ENCODE measurements around the gene RAD51B. TPM values are rescaled to one million over a fixed set of nuclear protein-coding genes. Genes with fewer than 3 reads are reported as not detected.

RAD51B gene
- total RNA-seq, 1 experiment from 2014 or later: 103 TPM

DNA sequence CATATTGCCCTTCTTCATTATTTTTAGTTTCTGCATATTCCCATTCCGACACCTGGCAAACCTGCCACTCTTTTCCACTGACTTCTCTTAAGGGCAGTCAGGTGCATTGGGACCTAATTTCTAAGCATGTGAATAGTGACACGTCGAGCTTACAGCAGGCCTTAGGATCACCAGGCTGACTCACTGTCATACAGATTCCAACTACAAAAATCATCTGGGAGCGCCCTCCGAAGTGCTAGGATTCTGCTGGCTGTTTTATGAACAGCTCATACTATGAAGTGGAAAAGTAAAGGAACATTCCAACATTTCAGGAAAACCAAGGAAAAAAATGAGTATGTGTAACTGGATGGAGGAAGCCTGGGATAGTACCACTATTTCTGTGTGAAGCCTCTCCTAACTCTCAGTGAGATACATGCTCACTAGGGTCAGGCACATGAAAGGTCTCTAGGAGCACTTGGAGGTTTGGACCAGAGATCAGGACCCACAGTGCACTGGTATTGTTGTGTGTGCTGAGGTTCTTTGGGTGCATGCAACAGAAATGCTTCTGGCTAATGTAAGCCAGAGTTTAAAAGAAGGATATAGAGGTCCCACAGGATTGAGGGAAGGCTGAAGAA, 715.9 kb downstream of the RAD51B start:
- DNase-seq (ENCODE audit: low spot score): no peak
- in situ Hi-C loops (cut with HindIII; ENCODE audit: low sequenced_read_pairs): no loop called here

DNA sequence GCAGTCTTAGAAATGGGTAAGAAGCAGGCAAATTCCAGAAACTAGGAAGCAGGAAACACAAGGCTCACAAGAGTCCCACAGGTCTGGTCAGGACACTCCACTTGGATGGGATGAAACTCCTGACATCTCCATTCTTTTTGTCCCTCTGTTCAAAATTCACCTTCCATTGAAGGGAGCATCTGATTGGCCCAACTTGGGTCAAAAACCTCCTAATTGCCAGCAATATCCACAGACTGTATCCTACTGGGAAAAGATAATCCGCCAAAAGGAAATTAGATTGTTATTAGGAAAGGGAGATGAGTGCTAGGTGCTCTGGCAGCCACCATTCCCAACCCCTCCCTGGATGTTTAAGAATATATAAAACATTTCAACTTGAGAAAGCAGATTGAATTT, 716.4 kb downstream of the RAD51B start:
- no peak for DNase-seq (ENCODE audit: low spot score)
- in situ Hi-C loops (cut with HindIII; ENCODE audit: low sequenced_read_pairs): no loop called here

DNA sequence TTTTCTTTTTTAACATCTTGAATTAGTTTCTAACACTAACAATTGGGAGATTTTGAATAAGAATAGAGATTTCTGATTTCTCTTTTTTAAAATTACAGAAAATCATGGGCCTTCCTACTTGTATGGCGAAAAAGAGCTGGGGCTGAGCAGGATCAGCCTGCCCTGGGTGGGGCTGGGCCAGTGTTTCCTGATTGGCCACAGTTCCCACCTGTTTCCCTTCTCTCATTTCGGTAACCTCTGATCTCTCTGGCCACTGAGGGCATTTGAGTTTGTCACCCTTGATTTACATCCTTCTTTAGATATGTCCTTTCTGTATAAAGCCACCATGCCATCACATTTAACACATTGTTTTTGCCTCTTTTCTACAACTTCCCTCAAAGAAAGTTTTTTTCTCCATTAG, 719.1 kb downstream of the RAD51B start:
- DNase-seq (ENCODE audit: low spot score): no peak
- in situ Hi-C loops (cut with HindIII; ENCODE audit: low sequenced_read_pairs): no loop called here

DNA sequence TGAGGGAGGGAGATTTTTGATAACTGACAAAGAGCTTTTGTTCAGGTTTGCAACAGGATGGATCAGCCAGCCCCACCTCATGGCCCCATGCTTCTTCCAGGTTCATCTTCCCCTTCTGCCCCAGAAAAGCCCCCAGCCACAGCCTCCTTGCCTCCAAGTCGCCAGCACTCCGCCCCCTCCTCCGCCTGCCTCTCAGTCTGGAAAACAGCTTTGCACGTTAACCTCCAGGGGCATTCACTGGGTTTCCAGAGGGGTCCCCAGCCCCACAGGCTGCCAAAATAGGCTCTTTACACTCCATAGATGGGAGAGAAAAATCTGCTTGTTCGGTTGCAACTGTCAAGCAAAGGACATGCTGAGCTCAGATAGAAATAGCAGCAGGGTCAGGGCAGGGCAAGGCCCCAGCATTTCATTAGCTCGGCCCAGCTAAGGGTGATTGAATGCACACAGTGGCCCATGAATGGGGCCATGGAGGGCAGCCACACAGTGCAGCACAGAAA, 719.7 kb downstream of the RAD51B start:
- no peak for DNase-seq (ENCODE audit: low spot score)

DNA sequence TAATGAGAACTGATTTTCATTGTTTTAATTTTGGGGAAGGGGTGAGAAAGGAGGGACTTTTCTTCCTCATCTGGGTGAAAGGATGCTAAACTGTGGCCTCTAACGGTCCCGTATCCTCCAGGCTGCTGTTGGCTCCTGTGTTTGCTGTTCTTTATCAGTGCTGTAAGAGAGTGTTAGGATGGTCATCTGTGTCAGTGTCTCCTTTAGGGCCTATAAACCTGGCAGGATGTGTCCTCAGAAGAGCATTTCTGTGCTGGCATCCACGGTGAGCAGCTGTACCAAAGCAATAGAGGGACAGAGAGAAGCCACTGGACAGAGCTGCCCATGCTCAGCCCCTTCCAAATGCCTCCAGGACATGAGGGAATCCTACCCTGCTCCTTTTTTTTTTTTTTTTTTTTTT, 720.2 kb downstream of the RAD51B start:
- in situ Hi-C loops (cut with HindIII; ENCODE audit: low sequenced_read_pairs): no loop called here
- no peak for DNase-seq (ENCODE audit: low spot score)

More for the DNA sequence above, 719.7 kb downstream of the RAD51B start:
- in situ Hi-C loops (cut with HindIII; ENCODE audit: low sequenced_read_pairs): no loop called here

DNA sequence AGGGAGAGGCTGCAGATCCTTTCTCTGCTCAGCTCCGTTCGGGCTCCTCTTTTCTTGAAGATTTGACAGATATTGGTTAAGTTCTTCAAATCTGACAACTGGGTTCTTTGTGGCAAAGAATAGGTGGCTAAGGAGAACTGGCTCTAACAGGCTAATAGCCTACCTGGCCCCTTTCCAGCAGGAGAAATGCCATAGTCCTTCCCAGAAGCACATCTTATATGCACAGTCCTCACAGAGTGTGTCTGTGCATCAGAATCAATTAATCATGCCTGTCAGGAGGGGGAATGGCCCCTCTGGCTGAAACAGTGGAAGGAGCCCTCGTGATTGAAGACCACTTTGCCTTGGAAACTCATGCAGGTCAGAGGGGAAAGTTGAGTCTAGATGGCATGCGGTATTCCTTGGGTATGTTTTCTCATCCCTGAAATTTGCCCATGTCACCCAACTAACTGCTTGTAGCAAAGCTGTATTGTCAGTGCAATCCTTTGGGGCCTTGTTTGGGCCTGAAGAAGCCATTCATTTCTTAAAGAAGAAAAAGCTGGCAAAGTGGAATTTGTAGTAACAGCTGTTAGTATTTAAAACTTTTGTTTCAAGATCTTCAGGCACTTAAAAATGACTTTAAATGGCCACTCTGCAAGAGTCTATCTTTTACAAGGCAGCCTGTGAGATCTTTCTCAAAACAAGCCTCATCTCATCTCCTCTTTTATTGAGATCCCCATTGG, 721.8 kb downstream of the RAD51B start:
- no peak for DNase-seq (ENCODE audit: low spot score)
- in situ Hi-C loops (cut with HindIII; ENCODE audit: low sequenced_read_pairs): no loop called here

DNA sequence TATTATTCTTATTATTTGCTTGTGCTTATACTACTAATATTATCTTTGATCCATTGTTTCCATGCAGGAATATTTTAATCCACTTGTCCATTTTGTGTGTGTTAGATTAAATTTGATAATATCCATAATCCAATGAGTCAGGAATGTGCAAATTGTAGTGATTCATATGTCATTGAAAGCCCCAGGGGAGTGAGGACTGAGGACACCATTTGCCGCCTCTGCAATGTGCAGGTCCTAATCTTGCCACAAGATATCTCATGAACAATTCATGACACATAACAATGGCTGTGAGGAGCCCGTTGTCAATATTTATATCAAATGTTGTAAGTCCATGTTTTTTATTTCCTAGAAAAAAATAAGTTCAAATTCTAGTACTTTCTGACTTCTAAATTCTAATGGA, 722.8 kb downstream of the RAD51B start:
- in situ Hi-C loops (cut with HindIII; ENCODE audit: low sequenced_read_pairs): no loop called here
- DNase-seq (ENCODE audit: low spot score): no peak

DNA sequence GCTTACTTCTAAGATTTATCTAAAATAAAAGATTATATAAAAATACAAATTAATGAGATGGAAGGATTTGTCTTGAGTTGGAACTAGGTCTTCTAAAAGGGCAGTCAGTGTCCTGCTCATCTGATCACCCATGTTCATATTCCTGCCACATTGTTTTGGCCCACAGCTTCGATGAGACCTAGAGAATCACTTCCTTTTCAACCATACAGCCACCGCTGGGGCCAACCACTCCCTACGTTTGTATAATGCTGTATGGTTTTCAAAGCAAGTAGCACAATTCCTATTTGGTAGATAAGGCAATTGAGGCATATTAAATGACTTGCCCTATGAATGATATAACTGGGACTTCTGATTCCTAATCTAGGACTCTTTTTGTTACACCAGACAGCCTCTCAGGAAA, 723.9 kb downstream of the RAD51B start:
- no peak for DNase-seq (ENCODE audit: low spot score)
- in situ Hi-C loops (cut with HindIII; ENCODE audit: low sequenced_read_pairs): no loop called here

DNA sequence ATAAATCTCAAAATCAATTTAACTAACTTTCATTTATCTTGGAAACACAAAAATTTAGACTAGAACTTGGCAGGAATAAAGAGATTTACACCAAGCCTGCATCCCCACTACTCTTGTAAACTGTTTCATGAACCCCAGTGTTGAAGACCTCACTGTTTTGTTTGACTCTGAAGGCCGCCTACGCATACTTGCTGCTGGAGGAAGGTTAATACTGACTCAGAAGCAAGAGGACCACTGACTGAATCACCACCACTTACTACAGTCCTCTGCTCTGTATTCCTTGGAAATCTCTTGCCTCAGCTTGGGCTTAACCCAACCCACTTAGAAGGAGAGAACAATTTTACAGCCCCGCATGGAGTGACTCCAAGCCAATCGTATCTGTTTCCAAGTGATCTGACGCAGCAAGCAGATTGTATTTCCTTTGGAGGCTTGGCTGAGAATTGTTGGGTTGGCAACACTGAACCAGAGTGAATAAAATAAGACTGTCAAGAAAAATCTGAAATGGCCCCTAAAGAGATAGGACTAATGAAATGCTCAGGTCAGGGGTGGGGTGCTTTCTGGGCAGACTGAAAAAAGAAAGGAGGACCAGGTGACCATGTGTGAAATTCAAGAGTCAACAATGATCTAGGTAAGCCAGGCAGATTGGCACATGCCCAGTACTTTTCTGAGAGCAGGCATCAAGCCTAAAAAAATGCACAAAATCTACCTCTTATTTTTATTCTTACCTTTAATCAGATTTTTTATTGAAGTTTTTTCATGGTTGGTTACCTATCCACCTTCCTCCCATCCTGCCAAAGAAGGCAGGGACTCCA, 724.7 kb downstream of the RAD51B start:
- in situ Hi-C loops (cut with HindIII; ENCODE audit: low sequenced_read_pairs): no loop called here

DNA sequence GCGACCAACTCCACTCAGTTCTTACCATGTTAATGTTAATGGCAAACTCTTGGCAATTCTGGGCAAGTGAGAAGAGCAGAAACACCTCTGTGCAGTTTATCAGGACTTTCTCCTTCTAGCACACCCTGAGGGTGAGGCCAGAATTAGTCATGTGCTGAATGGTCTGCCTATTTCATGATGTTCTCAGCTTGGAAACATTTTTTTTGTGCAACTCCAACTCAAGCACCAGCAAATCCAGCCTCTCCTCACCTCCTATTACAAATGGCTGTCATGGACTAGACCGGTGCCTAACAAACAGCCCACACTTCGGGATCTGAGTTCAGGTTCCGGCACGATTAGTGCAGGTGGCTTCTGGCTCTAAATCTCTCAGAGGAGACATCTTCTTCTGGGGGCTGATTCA, 727.3 kb downstream of the RAD51B start:
- DNase-seq (ENCODE audit: low spot score): no peak
- in situ Hi-C loops (cut with HindIII; ENCODE audit: low sequenced_read_pairs): no loop called here

More for the DNA sequence above, 724.7 kb downstream of the RAD51B start:
- no peak for DNase-seq (ENCODE audit: low spot score)

DNA sequence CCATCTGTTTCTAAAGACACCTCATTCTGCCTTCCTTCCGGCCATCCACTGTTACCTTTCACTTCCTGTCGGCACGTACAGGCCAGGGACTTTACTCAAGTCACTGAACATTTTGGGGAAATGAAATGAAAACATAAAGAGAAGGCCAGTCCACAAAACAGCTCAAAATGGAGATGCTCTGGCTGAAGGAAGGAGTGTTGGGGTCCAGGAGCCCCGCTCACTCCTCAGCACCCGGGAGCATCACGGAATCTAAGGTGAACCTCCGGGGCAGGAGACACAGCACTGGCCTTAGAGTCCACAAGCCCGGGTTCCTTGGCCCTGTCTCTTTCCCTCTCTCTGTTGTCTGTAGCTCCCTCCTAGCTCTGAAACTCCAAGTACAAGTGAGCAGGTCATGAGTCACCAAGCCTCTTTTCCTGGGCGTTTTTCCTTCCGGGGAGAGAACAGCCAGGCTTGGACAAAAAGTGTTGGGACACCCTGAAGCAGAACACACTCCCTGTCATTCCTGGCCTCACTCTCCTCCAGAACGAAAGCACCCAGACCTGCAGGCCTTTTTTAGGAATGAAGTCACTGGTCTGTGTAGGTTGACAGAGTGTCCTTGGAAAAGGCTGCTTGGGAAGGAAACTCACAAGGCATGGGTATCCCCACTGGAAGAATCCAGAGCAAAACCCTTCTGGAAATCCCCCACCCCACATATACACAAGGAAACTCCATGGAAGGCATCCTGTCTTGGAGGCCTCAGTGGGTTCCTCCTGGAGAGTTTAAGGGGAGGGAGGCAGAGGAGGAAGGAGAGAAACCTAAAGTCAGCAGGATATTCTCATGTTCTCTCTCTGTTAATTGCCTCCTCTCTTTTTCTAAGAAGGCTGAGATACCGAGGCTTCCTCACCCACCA, 728.0 kb downstream of the RAD51B start:
- no peak for DNase-seq (ENCODE audit: low spot score)
- in situ Hi-C loops (cut with HindIII; ENCODE audit: low sequenced_read_pairs): no loop called here

DNA sequence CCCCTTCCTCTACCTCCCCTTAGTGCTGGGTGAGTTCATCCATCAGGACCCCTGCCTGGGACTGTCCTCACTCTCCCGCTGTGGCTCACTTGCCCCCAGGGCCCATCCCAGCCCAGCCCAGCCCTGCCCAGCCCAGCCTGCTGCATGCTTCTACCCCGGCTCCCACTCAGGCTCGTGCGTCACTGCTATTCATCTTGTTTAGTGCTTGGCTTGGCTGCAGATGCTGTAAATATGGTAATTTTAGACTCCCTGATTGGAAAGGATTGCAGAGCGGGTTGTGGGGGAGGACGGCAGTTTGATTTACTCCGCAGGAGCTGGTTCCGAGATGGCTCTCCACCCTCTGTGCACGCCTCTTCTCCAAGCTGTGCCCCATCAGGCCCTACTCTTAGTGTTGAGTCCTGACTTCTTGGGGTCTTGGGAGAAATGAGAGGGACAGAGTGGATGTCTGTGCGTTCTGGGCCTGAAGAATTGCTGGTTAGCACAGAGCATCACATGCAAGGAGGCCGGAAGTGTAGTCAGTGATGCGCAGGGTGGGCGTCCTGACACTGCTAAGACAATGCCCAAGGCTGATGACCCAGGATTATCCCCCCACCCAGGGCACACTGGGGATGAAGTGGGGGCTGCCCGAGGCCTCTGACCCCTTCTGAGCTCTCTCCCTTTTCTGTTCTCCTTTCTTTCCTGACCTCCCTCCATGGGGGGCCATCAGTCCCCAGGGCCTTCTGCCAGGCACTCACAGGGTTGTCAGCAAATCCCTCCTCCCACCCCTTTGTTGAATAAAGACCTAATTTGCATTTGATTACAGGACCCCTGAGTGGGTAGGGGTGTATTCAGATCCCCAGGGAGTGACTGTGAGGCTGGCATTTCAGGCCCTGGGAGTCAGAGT, 728.9 kb downstream of the RAD51B start:
- DNase-seq (ENCODE audit: low spot score): no peak
- in situ Hi-C loops (cut with HindIII; ENCODE audit: low sequenced_read_pairs): no loop called here

DNA sequence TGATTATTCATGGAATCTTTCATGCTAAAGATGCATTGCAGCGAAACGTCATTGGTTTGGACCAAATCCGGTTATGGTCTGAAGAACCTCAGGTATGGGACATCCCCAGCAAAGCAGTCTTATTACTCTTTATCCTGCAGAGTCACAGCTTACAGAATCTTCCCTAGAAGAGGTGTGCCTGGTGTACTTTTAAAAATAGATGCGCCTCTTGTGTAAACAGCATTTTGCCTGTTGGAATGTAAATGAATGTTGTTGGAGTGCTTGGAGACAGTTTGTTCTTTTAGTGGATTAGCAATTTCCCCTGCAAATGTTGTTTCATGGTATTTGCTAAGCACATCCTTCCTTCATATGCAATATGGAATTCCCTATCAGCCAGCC, 730.7 kb downstream of the RAD51B start:
- in situ Hi-C loops (cut with HindIII; ENCODE audit: low sequenced_read_pairs): no loop called here
- DNase-seq (ENCODE audit: low spot score): no peak

DNA sequence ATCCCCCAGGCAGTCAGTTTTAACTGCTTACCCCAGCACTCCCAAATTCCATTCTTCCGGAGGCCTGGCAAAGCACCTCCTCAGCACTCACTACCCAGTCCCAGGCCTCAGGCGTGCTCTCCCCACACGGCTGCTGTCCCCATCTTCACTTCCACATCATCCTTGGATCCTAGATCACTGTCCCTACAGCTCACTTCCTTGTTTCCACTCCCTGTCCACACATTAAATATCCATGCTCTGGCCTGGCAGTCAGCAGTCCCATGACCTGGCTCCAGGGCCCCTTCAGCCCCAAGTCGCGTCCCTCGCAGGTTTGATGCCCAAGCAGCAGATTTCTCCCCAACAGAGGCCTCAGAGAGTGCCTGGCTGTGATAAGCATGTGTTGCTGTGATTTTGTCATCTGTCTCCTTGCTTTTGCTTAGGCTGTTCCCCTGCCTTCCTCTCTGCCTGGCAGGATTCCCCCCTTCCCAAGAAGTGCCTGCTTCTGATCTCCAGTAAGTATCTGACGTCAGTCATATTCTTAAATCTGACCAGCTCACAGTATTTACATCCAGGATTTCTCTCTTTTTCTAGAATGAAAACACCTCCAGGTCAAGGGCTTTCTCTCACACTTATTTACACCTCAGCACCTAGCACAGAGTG, 731.6 kb downstream of the RAD51B start:
- DNase-seq (ENCODE audit: low spot score): no peak
- in situ Hi-C loops (cut with HindIII; ENCODE audit: low sequenced_read_pairs): no loop called here

DNA sequence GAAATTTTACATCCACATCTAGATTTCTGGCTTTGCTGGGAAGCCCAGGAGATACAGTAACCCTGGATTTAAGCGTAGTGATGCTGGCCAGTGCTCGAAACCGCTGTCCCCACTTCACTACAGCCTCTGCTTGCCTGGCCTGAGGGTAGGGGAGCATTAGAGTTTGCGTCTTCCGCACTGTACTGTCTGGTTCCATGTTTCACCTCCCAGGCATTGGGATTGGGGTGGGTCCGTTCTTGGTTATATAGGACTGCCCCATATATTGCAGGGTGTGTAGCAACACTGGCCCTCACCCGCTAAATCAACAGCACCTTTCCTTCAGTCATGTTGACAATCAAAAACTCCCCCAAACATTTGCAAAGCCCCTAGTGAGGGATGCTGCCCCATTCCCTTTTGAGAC, 732.5 kb downstream of the RAD51B start:
- in situ Hi-C loops (cut with HindIII; ENCODE audit: low sequenced_read_pairs): no loop called here
- no peak for DNase-seq (ENCODE audit: low spot score)

DNA sequence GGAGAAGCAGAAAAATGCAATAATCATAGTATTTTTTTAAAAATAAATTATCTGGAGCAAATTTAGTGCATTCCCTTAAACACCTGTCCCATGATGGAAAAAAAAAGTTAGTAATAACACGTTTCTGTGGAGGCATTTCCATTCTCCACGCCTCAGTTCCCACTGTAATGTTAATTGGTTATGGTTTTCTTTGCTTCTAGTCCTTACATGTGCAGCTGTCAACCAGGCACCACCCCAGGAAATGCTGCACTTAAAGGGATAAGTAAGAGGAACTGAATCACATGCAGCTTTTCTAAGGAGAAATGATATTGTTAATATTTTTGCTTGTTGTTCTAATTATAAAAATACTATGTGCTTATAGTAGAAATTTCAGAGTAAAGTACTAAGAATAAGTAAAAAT, 733.0 kb downstream of the RAD51B start:
- in situ Hi-C loops (cut with HindIII; ENCODE audit: low sequenced_read_pairs): no loop called here
- no peak for DNase-seq (ENCODE audit: low spot score)

DNA sequence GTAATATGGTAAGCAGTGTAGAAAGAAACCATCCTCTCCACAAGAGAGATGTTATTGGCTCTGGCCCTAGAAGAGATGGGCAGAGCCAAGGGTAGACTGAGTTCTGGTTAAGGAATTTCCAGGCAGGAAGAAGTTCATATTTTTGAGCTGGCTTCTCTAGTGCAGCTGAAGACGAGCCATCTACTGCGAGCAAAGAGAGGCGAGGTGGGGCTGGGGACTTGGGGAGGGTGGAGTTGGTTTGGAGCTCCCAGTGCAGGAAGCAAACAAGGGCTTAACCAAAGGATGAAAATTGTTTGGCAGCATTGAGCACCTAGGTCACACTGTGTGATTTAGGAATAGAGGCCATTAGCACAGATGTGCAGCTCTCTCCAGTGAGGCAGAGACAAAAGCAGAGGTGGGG, 733.7 kb downstream of the RAD51B start:
- in situ Hi-C loops (cut with HindIII; ENCODE audit: low sequenced_read_pairs): no loop called here
- DNase-seq (ENCODE audit: low spot score): no peak

DNA sequence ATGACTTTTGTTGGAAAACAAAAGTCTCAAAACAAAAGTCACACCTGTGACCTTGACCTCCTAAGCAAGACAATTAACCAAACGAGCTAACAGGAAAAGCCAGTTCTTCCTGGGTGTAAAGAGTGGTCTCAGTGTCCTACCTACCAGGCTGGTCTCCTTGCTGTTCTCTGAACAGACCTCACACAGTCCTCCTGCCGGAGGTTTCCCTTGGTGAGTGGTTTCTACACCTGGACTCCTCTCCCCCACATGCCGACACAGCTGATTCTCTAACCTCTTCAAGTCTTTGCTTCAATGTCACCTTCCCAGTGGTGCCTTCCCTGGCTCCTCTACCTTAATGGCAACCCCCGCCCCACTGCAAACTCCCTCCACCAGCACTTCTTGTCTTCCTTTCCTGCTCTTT, 734.7 kb downstream of the RAD51B start:
- in situ Hi-C loops (cut with HindIII; ENCODE audit: low sequenced_read_pairs): no loop called here
- no peak for DNase-seq (ENCODE audit: low spot score)
